NCI-H82 treated with DMSO at 0.1 percent for 48 hours (cell line): ENCODE data around the gene SPANXN4.
A peak's percentile ranks its signal among the peaks of the same experiment; 100 is the strongest.

ENCODE experiments used
- DNase-seq: peaks from one replicate; lab custom pipeline; 2025; ENCODE audit not compliant: unreplicated experiment; lab: John Stamatoyannopoulos, UW

SPANXN4 gene

GRCh38 chrX:143025628-143026027, at the start of gene SPANXN4:
SPANXN4 (plus strand) TSS chrX:143025928; CDS start chrX:143026015, 87 bp downstream.
- no peak for DNase-seq

- no peak for DNase-seq
Observed at GRCh38 chrX:142977128-142977914, 48.4 kb upstream of the SPANXN4 start.

GRCh38 chrX:142978130-142978684, 47.5 kb upstream of the SPANXN4 start:
- no peak for DNase-seq

GRCh38 chrX:142982679-142983078, 43.0 kb upstream of the SPANXN4 start:
- no peak for DNase-seq

- DNase-seq = no peak
Observed at GRCh38 chrX:142994988-142995387, 30.7 kb upstream of the SPANXN4 start.

GRCh38 chrX:142998447-142999198, 27.1 kb upstream of the SPANXN4 start:
- no peak for DNase-seq

GRCh38 chrX:142999199-142999701, 26.5 kb upstream of the SPANXN4 start:
- DNase-seq = no peak

- DNase-seq = no peak
Observed at GRCh38 chrX:143002206-143002605, 23.5 kb upstream of the SPANXN4 start.

GRCh38 chrX:143017272-143017671, 8.5 kb upstream of the SPANXN4 start:
- DNase-seq = no peak

- DNase-seq = no peak
Observed at GRCh38 chrX:143027275-143027674, 1.5 kb downstream of the SPANXN4 start.

GRCh38 chrX:143047511-143047910, 21.8 kb downstream of the SPANXN4 start:
- no peak for DNase-seq

GRCh38 chrX:143058120-143058519, 32.4 kb downstream of the SPANXN4 start:
- peak; percentile 57 for DNase-seq

GRCh38 chrX:143081231-143081630, 55.5 kb downstream of the SPANXN4 start:
- no peak for DNase-seq

- no peak for DNase-seq
Observed at GRCh38 chrX:143082537-143082936, 56.8 kb downstream of the SPANXN4 start.
